Measurements from ENCODE around the gene SLC16A3. TPM values are rescaled to one million over a fixed set of nuclear protein-coding genes. Genes with fewer than 3 reads are reported as not detected.
"Not testable (repeated sequence)": the region's sequence is repeated elsewhere in the genome, so short reads cannot be mapped to it uniquely, and the experiment has no call there.

SLC16A3 gene
- total RNA-seq, 3 donors from 2014 or later: 22.0 to 31.5 (median 26.3) TPM

- Mint-ChIP-seq H3K36me3 (ENCODE audit: insufficient read depth) (peaks cover 29% of the 10 kb centered on the region), H3K9me3 (no peaks in the 10 kb centered on the region), H3K4me1 (ENCODE audit: low read depth) (peaks cover 39% of the 10 kb centered on the region), H3K27me3 (ENCODE audit: low read depth) (no peaks in the 10 kb centered on the region), H3K4me3 (no peak overlapping the region)
- DNase-seq (no peak), ATAC-seq (no peak)
Measured at GRCh38 chr17:82198092-82198491, 30.8 kb upstream of the SLC16A3 start.

GRCh38 chr17:82199496-82199895, 29.3 kb upstream of the SLC16A3 start:
- H3K4me3 Mint-ChIP-seq: no peak overlapping the region

DNA sequence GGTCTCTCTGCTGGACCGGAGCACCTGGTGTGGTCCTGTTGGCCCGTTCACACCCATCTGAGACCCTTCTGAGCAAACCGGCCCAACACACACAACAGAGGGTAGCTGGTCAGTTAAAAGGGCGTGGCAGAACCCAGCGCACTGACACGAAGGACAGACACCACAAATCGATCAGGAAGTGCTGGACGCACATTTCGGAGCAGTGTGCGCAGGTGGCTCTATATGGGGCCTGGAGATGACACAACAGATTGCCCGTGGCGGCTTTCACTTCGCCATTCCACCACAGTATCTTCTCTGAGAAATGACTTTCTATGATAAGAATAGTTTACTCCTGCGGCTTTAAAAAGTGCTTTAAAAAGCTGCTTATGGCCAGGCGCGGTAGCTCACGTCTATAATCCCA, 28.7 kb upstream of the SLC16A3 start:
- no peak for DNase-seq
- no peak overlapping the region for H3K4me3 Mint-ChIP-seq
- H3K36me3 Mint-ChIP-seq (ENCODE audit: insufficient read depth): peaks cover 14% of the 10 kb centered on the region
- peaks cover 50% of the 10 kb centered on the region for H3K4me1 Mint-ChIP-seq (ENCODE audit: low read depth)
- H3K27me3 Mint-ChIP-seq (ENCODE audit: low read depth): no peaks in the 10 kb centered on the region
- no peaks in the 10 kb centered on the region for H3K9me3 Mint-ChIP-seq
- no peak for ATAC-seq

More at GRCh38 chr17:82199496-82199895, 29.3 kb upstream of the SLC16A3 start:
- no peak for ATAC-seq
- Mint-ChIP-seq H3K9me3 (no peaks in the 10 kb centered on the region), H3K4me1 (ENCODE audit: low read depth) (peaks cover 45% of the 10 kb centered on the region), H3K36me3 (ENCODE audit: insufficient read depth) (peaks cover 17% of the 10 kb centered on the region), H3K27me3 (ENCODE audit: low read depth) (no peaks in the 10 kb centered on the region)
- DNase-seq: no peak

DNA sequence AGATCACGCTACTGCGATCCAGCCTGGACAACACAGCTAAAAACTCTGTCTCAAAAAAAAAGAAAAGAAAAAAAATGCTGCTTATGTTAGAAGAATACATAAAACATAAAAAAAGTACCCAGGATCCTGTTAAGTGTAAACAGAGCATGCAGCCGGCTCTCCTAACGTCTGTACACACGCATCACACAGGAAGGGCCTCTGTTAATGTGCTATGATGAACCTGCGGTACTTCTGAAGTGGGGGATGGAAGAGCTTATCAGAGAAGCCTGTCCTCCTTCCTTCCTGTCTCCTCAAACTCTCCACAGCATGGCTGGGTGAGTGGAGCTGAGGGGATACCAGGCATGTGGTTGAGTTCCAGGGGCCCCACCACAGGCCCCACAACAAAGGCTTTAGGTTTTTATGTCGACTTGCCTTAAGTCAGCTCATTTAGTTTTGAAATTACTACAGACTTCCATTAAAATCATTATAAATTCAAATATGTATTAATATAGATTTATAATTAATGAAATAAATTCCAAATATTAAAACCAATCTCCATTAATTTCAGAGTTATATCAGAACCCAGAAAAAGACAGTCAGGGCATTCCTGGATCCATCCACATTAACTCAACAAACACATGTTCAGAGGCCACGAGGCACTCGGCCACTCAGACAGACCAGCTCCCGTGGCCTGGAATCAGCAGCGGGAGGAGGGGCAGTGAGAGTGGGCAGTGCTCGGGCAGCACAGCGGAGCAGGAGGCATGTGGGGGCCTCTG, 27.9 kb upstream of the SLC16A3 start:
- Mint-ChIP-seq H3K27me3 (ENCODE audit: low read depth) (no peaks in the 10 kb centered on the region), H3K9me3 (no peaks in the 10 kb centered on the region), H3K4me3 (no peak overlapping the region), H3K4me1 (ENCODE audit: low read depth) (peaks cover 58% of the 10 kb centered on the region), H3K36me3 (ENCODE audit: insufficient read depth) (peaks cover 6% of the 10 kb centered on the region)
- DNase-seq (peak; percentile 48), ATAC-seq (peak; percentile 74 to 79)

DNA sequence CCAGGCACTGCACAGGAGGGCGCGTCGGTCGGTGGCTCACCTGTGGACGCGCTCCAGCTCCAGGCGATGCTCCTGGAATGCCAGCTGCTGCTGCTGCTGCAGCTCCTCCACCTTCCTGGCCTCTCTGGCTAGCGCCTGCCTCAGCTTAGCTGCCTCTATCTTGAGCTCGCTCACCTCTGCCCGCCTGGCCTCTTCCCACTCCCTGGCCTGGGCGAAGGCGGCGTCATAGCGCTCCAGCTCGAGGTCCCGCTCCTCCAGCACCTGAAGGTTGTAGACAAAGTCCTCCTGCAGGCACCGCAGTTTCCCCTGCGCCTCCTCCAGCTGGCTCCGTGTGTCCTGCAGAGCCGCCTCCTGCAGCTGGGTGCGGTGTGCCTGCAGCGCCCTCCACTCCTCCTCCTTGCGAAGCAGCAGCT, 27.3 kb upstream of the SLC16A3 start:
- H3K36me3 Mint-ChIP-seq (ENCODE audit: insufficient read depth): peaks cover under 1% of the 10 kb centered on the region

DNA sequence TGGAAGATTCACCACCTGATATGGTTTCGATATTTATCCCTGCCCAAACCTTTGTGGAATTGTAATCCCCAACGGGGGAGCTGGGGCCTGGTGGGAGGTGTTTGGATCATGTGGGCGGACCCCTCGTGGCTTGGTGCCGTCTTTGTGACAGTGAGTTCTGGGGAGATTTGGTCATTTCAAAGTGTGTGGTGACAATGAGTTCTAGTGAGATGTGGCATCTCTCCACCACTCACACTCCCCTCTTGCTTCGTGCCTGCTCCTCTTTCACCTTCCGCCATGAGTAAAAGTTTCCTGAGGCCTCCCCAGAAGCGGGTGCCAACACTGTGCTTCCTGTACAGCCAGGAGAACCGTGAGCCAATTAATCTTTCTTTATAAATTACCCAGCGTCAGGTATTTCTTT, 25.9 kb upstream of the SLC16A3 start:
- DNase-seq (no peak), ATAC-seq (peak in 1 of 2 donors; percentile 11)
- no peaks in the 10 kb centered on the region for H3K27me3 Mint-ChIP-seq (ENCODE audit: low read depth)
- H3K9me3 Mint-ChIP-seq: no peaks in the 10 kb centered on the region
- peaks cover 65% of the 10 kb centered on the region for H3K4me1 Mint-ChIP-seq (ENCODE audit: low read depth)
- no peak overlapping the region for H3K4me3 Mint-ChIP-seq
- H3K36me3 Mint-ChIP-seq (ENCODE audit: insufficient read depth): peaks cover 4% of the 10 kb centered on the region

More for the DNA sequence above, 27.3 kb upstream of the SLC16A3 start:
- Mint-ChIP-seq H3K27me3 (ENCODE audit: low read depth) (no peaks in the 10 kb centered on the region), H3K4me1 (ENCODE audit: low read depth) (peaks cover 62% of the 10 kb centered on the region), H3K9me3 (no peaks in the 10 kb centered on the region), H3K4me3 (no peak overlapping the region)
- no peak for DNase-seq
- no peak for ATAC-seq

DNA sequence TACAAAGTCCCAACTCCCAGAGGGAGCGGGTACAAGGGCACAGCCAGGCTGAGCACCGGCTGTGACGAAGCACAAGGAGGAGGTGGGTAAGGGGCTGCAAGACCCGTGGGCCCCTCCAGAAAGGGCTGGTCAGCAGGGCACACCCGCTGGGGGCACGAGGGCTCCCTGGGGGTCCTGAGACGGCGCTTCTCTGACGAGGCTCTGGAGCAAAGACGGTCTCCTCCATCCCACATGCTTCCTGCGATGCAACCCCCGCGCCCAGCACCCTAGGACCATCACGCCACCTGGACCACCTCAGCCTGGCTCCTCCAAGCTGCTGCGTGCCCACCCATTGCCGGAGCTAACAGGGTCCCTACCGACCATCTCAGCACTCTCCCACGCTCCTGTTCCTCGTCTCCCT, 24.9 kb upstream of the SLC16A3 start:
- Mint-ChIP-seq H3K9me3 (no peaks in the 10 kb centered on the region), H3K4me3 (no peak overlapping the region), H3K27me3 (ENCODE audit: low read depth) (no peaks in the 10 kb centered on the region), H3K4me1 (ENCODE audit: low read depth) (peaks cover 62% of the 10 kb centered on the region), H3K36me3 (ENCODE audit: insufficient read depth) (peaks cover 4% of the 10 kb centered on the region)
- ATAC-seq (no peak), DNase-seq (no peak)

DNA sequence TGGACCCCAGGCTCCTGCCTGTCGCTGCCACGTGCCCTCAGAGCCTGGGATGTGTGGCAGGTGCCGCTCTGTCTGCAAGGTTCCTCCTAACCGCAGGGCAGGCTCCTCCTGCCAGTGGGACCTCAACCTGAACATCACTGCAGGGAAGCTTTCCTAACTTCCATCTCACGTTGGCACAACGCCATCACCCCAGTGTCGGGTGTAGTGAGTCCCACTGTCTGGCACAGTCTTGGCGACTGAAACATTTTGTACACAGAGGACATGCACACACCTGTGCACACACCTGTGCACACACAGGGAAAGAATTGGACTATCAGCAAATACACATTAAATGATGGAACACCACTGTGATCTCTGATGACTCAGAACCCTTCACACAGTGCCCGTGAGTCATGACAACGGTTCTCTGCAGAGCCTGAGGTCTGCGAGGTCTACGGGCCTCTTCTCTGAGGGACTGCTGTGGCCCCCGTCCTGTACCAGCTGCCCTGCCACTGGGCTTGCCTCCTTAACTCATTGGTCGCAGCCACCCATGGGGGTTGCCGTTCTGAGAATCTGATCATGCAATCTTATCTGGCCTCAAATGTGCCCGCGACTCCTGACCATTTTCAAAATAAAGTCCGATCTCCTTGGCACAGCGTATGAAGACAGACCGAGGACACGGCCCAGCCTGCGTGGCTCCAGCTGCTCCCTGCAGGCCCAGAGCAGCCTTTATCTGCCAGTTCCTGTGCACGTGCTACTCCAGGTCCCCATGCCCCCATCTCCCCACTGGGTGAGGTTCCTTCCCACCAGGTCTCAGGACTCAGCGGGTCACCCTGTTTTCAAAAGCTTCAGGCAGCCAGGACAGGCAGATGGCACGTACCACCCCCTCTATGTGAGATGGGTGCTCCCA, 23.8 kb upstream of the SLC16A3 start:
- no peaks in the 10 kb centered on the region for H3K9me3 Mint-ChIP-seq
- peaks cover 56% of the 10 kb centered on the region for H3K4me1 Mint-ChIP-seq (ENCODE audit: low read depth)
- no peaks in the 10 kb centered on the region for H3K27me3 Mint-ChIP-seq (ENCODE audit: low read depth)
- peak; percentile 32 for DNase-seq
- peaks cover 4% of the 10 kb centered on the region for H3K36me3 Mint-ChIP-seq (ENCODE audit: insufficient read depth)
- ATAC-seq: peak; percentile 75 to 78
- no peak overlapping the region for H3K4me3 Mint-ChIP-seq

DNA sequence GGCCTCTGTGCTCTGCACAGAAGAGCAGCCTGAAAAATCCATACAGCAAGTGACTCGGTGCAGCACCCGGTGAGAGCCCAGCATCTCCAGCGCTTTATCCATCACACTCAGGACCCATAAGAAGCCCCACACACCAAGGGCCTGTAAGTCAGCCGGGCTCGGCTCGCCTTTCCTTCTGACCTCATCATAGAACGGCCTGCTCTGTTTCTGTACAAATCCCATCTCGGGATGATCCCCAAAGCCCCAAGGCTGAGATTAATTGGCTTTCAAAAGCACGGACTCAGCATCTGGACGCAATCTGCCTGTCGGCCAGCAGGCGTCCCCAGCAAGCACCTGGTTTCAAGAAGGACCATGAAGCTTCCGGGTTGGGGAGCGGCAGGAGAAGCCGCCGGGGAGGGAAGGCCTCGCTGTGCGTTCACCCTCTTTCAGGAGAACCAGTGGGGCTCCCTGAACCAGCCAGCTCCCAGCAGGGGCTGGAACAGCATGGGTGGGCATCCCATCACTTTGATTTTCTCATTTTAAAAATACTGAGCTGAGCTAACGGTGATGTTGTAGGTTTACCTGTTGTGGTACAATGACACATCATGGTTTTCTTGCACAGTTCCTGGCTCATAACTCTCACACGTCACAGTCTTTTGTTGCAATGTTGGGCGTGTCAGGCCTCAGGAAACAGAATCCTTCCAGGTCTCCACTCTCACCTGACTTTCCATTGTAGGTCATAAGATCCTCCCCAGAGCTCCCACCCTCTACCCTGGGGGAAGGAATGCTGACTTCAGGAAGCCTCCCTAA, 22.9 kb upstream of the SLC16A3 start:
- peaks cover 49% of the 10 kb centered on the region for H3K4me1 Mint-ChIP-seq (ENCODE audit: low read depth)
- H3K4me3 Mint-ChIP-seq: peak overlapping the region; percentile 58
- H3K9me3 Mint-ChIP-seq: no peaks in the 10 kb centered on the region
- peak; percentile 67 to 72 for ATAC-seq
- no peaks in the 10 kb centered on the region for H3K27me3 Mint-ChIP-seq (ENCODE audit: low read depth)
- peaks cover 4% of the 10 kb centered on the region for H3K36me3 Mint-ChIP-seq (ENCODE audit: insufficient read depth)
- DNase-seq: peak; percentile 65

DNA sequence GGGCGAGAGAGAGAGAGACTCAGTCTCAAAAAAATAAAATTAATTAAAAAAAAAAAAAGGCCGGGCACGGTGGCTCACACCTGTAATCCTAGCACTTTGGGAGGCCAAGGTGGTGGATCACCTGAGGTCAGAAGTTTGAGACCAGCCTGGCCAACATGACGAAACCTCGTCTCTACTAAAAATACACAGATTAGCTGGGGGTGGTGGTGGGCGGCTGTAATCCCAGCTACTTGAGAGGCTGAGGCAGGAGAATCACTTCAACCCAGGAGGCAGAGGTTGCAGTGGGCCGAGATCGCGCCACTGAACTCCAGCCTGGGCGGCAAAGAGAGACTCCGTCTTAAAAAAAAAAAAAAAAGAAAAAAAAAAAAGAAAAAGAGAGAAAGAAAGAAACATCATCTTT, 18.2 kb upstream of the SLC16A3 start:
- not testable (repeated sequence) for H3K36me3 Mint-ChIP-seq (ENCODE audit: insufficient read depth); H3K4me3 Mint-ChIP-seq; H3K9me3 Mint-ChIP-seq; DNase-seq; H3K27me3 Mint-ChIP-seq (ENCODE audit: low read depth); ATAC-seq
- peaks cover 45% of the 10 kb centered on the region for H3K4me1 Mint-ChIP-seq (ENCODE audit: low read depth)

DNA sequence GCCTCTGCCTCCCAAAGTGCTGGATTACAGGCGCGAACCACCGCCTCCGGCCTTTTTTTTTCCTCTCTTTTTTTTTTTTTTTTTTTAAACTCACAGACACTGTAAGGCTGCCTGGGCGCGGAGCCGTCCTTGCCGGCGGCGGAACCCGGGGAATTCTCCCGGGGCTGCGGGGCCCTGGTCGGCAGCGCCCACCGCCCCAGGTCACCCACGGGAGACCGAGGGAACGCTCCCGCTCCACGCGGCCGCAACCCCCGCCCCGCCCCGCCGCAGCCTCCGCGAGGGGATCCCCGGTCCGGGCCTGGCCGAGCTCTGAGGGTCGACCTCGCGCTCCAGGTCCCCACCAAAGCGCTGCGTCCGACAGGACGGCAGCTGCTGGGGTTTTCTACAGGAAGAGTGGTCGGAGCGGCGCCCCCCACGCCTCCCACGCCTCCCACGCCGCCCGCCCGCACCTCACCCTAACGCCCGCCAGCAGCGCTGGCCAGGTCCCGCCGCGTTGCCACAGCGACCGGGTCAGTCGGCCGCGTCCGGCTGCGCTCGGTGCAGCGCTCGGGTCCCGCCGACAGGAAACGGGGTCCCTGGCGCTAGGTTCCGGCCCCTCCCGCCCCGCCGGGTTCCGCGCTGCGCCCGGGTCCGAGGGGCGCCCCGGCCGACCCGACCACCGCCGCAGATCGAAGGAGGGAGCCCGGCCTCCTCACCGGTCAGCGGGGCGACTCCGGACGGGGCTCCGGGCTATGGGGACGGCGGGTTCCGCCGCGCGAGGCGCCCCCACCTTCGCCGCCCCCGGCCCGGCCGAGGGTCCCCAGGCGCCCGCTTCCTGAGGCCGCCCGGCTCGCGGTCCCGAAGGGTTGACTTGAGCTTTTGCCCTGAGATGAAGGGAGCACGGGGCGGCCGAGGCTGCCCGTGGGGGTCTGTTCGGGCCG, 16.3 kb upstream of the SLC16A3 start, which contains the start of gene CCDC57:
Gene CCDC57, minus strand, starts transcription at position 512 of the 920 bp plus-strand sequence. CDS start 10,898 bp downstream, outside the sequence.
- Mint-ChIP-seq H3K4me1 (ENCODE audit: low read depth) (peaks cover 47% of the 10 kb centered on the region), H3K36me3 (ENCODE audit: insufficient read depth) (peaks cover 2% of the 10 kb centered on the region)
- peak; percentile 82 to 87 for ATAC-seq

GRCh38 chr17:82213251-82214011, 15.4 kb upstream of the SLC16A3 start:
- no peaks in the 10 kb centered on the region for H3K27me3 Mint-ChIP-seq (ENCODE audit: low read depth)
- DNase-seq (peak; percentile 83), ATAC-seq (peak; percentile 57 to 59)
- H3K4me1 Mint-ChIP-seq (ENCODE audit: low read depth): peaks cover 46% of the 10 kb centered on the region
- H3K4me3 Mint-ChIP-seq: peak overlapping the region; percentile 79
- no peaks in the 10 kb centered on the region for H3K36me3 Mint-ChIP-seq (ENCODE audit: insufficient read depth)
- H3K9me3 Mint-ChIP-seq: no peaks in the 10 kb centered on the region

More for the DNA sequence above, 16.3 kb upstream of the SLC16A3 start, which contains the start of gene CCDC57:
- DNase-seq: peak; percentile 51
- H3K4me3 Mint-ChIP-seq: peak within 1 kb of the TSS; percentile 79
- H3K27me3 Mint-ChIP-seq (ENCODE audit: low read depth): no peaks in the 10 kb centered on the region
- H3K9me3 Mint-ChIP-seq: no peaks in the 10 kb centered on the region
